ENCODE data around the gene RC3H1. TPM values are rescaled to one million over a fixed set of nuclear protein-coding genes. Genes with fewer than 3 reads are reported as not detected.
A peak's percentile ranks its signal among the peaks of the same experiment; 100 is the strongest.
"Not testable (repeated sequence)": the region's sequence is repeated elsewhere in the genome, so short reads cannot be mapped to it uniquely, and the experiment has no call there.

Gene RC3H1
- total and polyA plus RNA-seq, 3 experiments from 2014 or later: 5.4 to 40.5 (median 39.7) TPM

DNA sequence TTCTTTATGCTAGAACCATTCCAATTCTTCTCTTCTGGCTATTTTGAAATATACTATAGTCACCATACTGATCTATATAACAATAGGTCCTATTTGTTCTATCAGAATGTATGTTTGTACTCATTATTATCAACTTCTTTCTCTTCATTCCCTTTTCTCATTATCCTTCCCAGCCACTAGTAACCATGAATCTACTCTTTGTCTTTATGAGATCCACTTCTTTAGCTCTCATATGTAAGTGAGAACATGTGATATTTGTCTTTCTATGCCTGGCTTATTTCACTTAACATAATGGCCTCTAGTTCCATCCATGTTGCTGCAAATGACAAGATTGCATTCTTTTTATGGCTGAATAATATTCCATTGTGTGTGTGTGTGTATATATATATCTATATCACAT, 31.7 kb upstream of the RC3H1 start:
- H3K4me1 ChIP-seq (ENCODE audit: insufficient read depth, low read length): no peaks in the 10 kb centered on the region
- Mint-ChIP-seq H3K9me3 (no peaks in the 10 kb centered on the region), H3K27me3 (peaks cover 4 to 9% of the 10 kb centered on the region in 2 donors), H3K27ac (no peak overlapping the region), H3K4me1 (no peaks in the 10 kb centered on the region), H3K36me3 (peaks cover 0 to 4% (median 0%) of the 10 kb centered on the region in 3 donors), H3K4me3 (no peak overlapping the region)
- no peaks in the 10 kb centered on the region for H3K36me3 ChIP-seq (ENCODE audit: insufficient read depth, low read length)
- H3K4me3 ChIP-seq (ENCODE audit: low read length): no peak overlapping the region
- DNase-seq: no peak
- ChIA-PET CTCF (interaction anchor here (1.9 kb wide), 1 partner anchor 10 kb away, joined by 4 read pairs; no protein-coding TSS in a partner anchor), POLR2A (no interaction called here)
- no peak overlapping the region for H3K27ac ChIP-seq (ENCODE audit: low read depth, low read length)
- no peaks in the 10 kb centered on the region for H3K27me3 ChIP-seq (ENCODE audit: insufficient read depth, low read length, poor library complexity, severe bottlenecking)
- no peaks in the 10 kb centered on the region for H3K9me3 ChIP-seq (ENCODE audit: low read length)

DNA sequence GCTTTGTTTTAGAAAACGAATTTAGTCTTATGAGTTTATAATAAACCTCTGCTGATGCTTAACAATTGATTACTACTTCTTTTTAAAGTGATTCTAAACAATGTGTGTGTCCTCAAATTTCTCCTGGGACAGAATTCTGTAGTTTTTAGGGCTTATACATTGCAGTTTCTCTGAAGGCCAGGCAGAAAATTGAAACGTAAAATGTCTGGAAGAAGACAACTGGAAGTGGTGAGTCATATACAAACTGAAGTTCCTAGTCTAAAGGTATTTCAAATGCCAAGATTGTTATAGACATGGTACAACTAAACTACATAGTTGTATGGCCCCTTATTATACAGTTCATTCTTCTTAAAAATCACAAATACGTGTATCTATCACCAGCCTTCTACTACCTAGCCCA, 30.5 kb upstream of the RC3H1 start:
- H3K27me3 Mint-ChIP-seq: peaks cover 4 to 9% of the 10 kb centered on the region in 2 donors
- no peak overlapping the region for H3K27ac Mint-ChIP-seq
- no peaks in the 10 kb centered on the region for H3K4me1 Mint-ChIP-seq
- CTCF ChIA-PET: no interaction called here
- no peaks in the 10 kb centered on the region for H3K36me3 ChIP-seq (ENCODE audit: insufficient read depth, low read length)
- peaks cover 0 to 4% (median 0%) of the 10 kb centered on the region in 3 donors for H3K36me3 Mint-ChIP-seq
- H3K9me3 ChIP-seq (ENCODE audit: low read length): no peaks in the 10 kb centered on the region
- POLR2A ChIA-PET: no interaction called here
- H3K27me3 ChIP-seq (ENCODE audit: insufficient read depth, low read length, poor library complexity, severe bottlenecking): no peaks in the 10 kb centered on the region
- no peak overlapping the region for H3K4me3 Mint-ChIP-seq
- H3K4me1 ChIP-seq (ENCODE audit: insufficient read depth, low read length): no peaks in the 10 kb centered on the region
- no peak for DNase-seq
- H3K27ac ChIP-seq (ENCODE audit: low read depth, low read length): no peak overlapping the region
- no peaks in the 10 kb centered on the region for H3K9me3 Mint-ChIP-seq
- no peak overlapping the region for H3K4me3 ChIP-seq (ENCODE audit: low read length)

DNA sequence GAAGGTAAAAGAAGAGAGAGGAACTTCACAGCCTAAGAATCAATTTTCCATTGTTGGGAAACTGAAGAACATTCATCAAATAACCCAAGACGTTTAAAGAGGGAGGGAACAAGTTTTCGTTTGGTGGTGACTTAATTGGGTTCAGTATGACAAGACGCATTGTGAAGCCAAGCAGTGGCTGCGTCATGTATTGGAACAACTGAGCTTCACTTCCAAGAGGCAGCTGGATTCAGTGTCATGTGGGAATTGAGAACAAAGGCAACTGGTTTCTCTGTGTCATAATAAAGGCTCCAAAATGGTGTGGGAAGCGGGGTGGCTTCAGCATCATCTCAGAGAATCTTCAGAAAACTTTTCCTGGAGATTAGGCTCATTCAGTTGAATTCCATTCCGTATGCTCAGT, 29.8 kb upstream of the RC3H1 start:
- no peaks in the 10 kb centered on the region for H3K4me1 Mint-ChIP-seq

DNA sequence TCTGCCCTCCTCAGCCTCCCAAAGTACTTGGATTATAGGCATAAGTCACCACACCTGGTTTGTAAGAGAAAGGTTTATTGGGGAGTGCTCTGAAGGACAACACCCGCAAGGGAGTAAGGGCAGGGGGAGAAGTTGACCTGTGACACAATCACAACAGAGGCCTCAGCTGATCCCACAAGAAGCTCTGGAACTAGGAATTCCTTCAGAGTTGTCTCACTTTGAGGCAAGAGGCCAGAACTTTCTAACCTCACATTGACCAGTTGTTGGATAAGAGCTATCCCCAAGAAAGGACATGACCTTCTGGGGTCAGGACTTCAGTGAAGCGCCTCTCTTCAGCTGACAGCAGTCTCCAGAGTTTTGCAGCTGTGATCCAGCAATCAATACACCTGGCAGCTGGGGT, 27.4 kb upstream of the RC3H1 start:
- Histone ChIP-seq H3K4me1 (ENCODE audit: insufficient read depth, low read length) (no peaks in the 10 kb centered on the region), H3K9me3 (ENCODE audit: low read length) (no peaks in the 10 kb centered on the region), H3K27me3 (ENCODE audit: insufficient read depth, low read length, poor library complexity, severe bottlenecking) (no peaks in the 10 kb centered on the region), H3K36me3 (ENCODE audit: insufficient read depth, low read length) (no peaks in the 10 kb centered on the region), H3K27ac (ENCODE audit: low read depth, low read length) (no peak overlapping the region), H3K4me3 (ENCODE audit: low read length) (no peak overlapping the region)
- no peak for DNase-seq
- no peak overlapping the region for H3K4me3 Mint-ChIP-seq
- peaks cover 0 to 1% of the 10 kb centered on the region in 2 donors for H3K27me3 Mint-ChIP-seq
- peaks cover 0 to 4% (median 0%) of the 10 kb centered on the region in 3 donors for H3K36me3 Mint-ChIP-seq
- no peaks in the 10 kb centered on the region for H3K9me3 Mint-ChIP-seq
- H3K27ac Mint-ChIP-seq: no peak overlapping the region
- POLR2A ChIA-PET: no interaction called here
- H3K4me1 Mint-ChIP-seq: peaks cover 0 to 3% (median 0%) of the 10 kb centered on the region in 3 donors
- CTCF ChIA-PET: interaction anchor here (1.2 kb wide), 1 partner anchor 10 kb away, joined by 3 read pairs; no protein-coding TSS in a partner anchor

More for the DNA sequence above, 29.8 kb upstream of the RC3H1 start:
- H3K9me3 ChIP-seq (ENCODE audit: low read length): no peaks in the 10 kb centered on the region
- no peaks in the 10 kb centered on the region for H3K9me3 Mint-ChIP-seq
- H3K27me3 Mint-ChIP-seq: peaks cover 4 to 6% of the 10 kb centered on the region in 2 donors
- no peak overlapping the region for H3K27ac Mint-ChIP-seq
- CTCF ChIA-PET: no interaction called here
- no peak overlapping the region for H3K4me3 ChIP-seq (ENCODE audit: low read length)
- H3K4me1 ChIP-seq (ENCODE audit: insufficient read depth, low read length): no peaks in the 10 kb centered on the region
- H3K4me3 Mint-ChIP-seq: no peak overlapping the region
- DNase-seq: no peak
- POLR2A ChIA-PET: no interaction called here
- H3K36me3 Mint-ChIP-seq: peaks cover 0 to 4% (median 0%) of the 10 kb centered on the region in 3 donors
- H3K27me3 ChIP-seq (ENCODE audit: insufficient read depth, low read length, poor library complexity, severe bottlenecking): no peaks in the 10 kb centered on the region
- H3K27ac ChIP-seq (ENCODE audit: low read depth, low read length): no peak overlapping the region
- H3K36me3 ChIP-seq (ENCODE audit: insufficient read depth, low read length): no peaks in the 10 kb centered on the region

DNA sequence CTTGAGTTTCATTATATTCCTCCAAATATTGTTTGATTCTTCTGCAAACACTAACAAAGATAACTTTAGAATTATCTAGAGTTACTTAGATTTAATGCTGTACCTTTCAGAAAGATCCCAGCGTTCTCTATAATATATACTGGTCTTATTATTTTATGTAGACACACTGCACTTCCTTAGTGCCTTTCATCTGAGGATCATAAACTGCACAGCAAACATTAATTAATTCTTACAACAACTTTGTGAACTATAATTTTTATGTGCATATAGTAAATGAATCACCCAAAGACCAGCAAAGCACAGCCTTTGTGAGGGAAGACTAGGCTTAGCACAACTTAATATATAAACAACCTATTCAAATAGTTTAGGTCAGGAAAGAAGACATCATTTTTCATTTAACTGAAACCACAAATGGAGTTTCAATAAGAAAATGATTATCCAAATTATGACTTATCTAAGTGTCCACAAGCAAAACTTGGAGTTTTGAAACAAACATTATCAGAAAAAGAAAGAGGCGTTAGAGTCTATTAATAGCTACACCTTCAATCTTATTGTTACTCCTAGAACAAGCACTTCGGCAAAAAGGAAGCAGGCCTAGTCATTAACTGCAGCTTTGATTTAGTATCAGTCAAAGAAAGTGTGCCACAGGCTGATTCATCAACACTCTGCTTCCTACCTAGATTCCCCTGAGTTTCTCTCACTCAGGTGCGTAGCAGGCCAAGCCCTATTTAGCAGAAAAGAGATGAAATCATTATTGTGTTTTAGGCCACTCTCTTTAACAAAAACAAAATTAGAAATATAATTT, 22.5 kb upstream of the RC3H1 start:
- no peak for DNase-seq
- H3K27ac ChIP-seq (ENCODE audit: low read depth, low read length): no peak overlapping the region
- Mint-ChIP-seq H3K27me3 (no peaks in the 10 kb centered on the region), H3K4me3 (no peak overlapping the region), H3K4me1 (peaks cover 0 to 5% (median 0%) of the 10 kb centered on the region in 3 donors), H3K9me3 (no peaks in the 10 kb centered on the region), H3K27ac (no peak overlapping the region), H3K36me3 (no peaks in the 10 kb centered on the region)
- H3K36me3 ChIP-seq (ENCODE audit: insufficient read depth, low read length): no peaks in the 10 kb centered on the region
- H3K4me1 ChIP-seq (ENCODE audit: insufficient read depth, low read length): no peaks in the 10 kb centered on the region
- no peaks in the 10 kb centered on the region for H3K27me3 ChIP-seq (ENCODE audit: insufficient read depth, low read length, poor library complexity, severe bottlenecking)
- ChIA-PET POLR2A (no interaction called here), CTCF (no interaction called here)
- no peak overlapping the region for H3K4me3 ChIP-seq (ENCODE audit: low read length)
- H3K9me3 ChIP-seq (ENCODE audit: low read length): no peaks in the 10 kb centered on the region

DNA sequence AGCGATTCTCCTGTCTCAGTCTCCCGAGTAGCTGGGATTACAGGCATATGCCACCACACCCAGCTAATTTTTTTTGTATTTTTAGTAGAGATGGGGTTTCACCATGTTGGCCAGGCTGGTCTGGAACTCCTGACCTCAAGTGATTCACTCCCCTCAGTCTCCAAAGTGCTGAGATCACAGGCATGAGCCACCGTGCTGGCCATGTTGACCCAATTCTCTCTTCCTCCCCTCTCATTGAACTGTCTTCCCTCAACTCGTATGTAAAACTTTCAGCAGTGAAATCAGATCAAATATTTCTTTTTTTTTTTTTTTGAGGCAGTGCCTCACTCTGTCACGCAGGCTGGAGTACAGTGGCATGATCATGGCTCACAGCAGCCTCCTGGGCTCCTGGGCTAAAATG, 20.4 kb upstream of the RC3H1 start:
- H3K9me3 Mint-ChIP-seq; H3K27ac ChIP-seq (ENCODE audit: low read depth, low read length); CTCF ChIA-PET; H3K36me3 ChIP-seq (ENCODE audit: insufficient read depth, low read length); H3K27me3 ChIP-seq (ENCODE audit: insufficient read depth, low read length, poor library complexity, severe bottlenecking); H3K27me3 Mint-ChIP-seq; H3K4me1 ChIP-seq (ENCODE audit: insufficient read depth, low read length); H3K4me3 Mint-ChIP-seq; H3K27ac Mint-ChIP-seq; H3K9me3 ChIP-seq (ENCODE audit: low read length); H3K4me1 Mint-ChIP-seq; DNase-seq; H3K4me3 ChIP-seq (ENCODE audit: low read length); H3K36me3 Mint-ChIP-seq; POLR2A ChIA-PET: not testable (repeated sequence)

DNA sequence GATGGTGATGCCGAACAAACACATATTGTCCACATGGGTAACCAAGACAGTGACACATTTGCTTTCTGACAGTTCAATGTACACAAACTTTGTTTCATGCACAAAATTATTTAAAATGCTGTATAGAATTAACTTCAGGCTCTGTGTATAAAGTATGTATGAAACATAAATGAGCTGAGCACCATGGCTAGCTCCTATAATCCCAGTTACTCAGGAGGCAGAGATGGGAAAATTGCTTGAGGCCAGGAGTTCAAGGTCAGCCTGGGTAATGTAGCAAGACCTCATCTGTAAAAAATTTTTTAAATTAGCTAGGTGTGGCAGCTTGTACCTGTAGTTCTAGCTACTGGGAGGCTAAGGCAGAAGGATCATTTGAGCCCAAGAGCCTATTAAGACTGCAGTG, 19.2 kb upstream of the RC3H1 start:
- Mint-ChIP-seq H3K27me3 (peaks cover 0 to 7% of the 10 kb centered on the region in 2 donors), H3K9me3 (no peaks in the 10 kb centered on the region), H3K36me3 (peaks cover 0 to 5% (median 0%) of the 10 kb centered on the region in 3 donors), H3K27ac (no peak overlapping the region), H3K4me1 (peaks cover 0 to 5% (median 0%) of the 10 kb centered on the region in 3 donors), H3K4me3 (no peak overlapping the region)
- POLR2A ChIA-PET: no interaction called here
- no peaks in the 10 kb centered on the region for H3K36me3 ChIP-seq (ENCODE audit: insufficient read depth, low read length)
- no peaks in the 10 kb centered on the region for H3K27me3 ChIP-seq (ENCODE audit: insufficient read depth, low read length, poor library complexity, severe bottlenecking)
- no peaks in the 10 kb centered on the region for H3K9me3 ChIP-seq (ENCODE audit: low read length)
- no peaks in the 10 kb centered on the region for H3K4me1 ChIP-seq (ENCODE audit: insufficient read depth, low read length)
- H3K27ac ChIP-seq (ENCODE audit: low read depth, low read length): no peak overlapping the region
- no peak overlapping the region for H3K4me3 ChIP-seq (ENCODE audit: low read length)
- CTCF ChIA-PET: no interaction called here
- DNase-seq: no peak

DNA sequence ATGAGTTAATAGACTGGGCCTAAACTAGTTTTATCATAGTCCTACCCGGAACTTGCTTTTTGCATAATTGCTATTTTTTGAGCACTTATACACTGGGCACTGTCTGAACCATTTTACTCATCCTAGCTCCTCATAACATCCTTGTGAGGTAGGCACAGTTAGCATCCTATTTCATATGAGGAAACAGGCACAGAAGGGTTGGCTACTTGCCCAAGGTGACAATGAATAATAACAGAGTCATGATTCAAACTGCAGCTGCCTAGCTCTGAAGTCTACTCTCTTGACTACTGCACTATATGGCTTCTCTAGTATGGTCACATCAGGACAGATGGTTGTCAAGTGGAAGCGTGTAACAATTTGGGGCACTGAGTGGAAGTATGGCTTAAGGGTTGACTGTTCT, 18.2 kb upstream of the RC3H1 start:
- Mint-ChIP-seq H3K9me3 (no peaks in the 10 kb centered on the region), H3K4me1 (peaks cover 0 to 5% (median 0%) of the 10 kb centered on the region in 3 donors), H3K4me3 (no peak overlapping the region), H3K27me3 (peaks cover 2 to 7% of the 10 kb centered on the region in 2 donors), H3K27ac (peak overlapping the region in 1 of 8 donors; percentile 39), H3K36me3 (peaks cover 0 to 5% (median 0%) of the 10 kb centered on the region in 3 donors)
- Histone ChIP-seq H3K4me3 (ENCODE audit: low read length) (no peak overlapping the region), H3K27me3 (ENCODE audit: insufficient read depth, low read length, poor library complexity, severe bottlenecking) (no peaks in the 10 kb centered on the region), H3K27ac (ENCODE audit: low read depth, low read length) (no peak overlapping the region), H3K36me3 (ENCODE audit: insufficient read depth, low read length) (no peaks in the 10 kb centered on the region), H3K9me3 (ENCODE audit: low read length) (no peaks in the 10 kb centered on the region), H3K4me1 (ENCODE audit: insufficient read depth, low read length) (no peaks in the 10 kb centered on the region)
- POLR2A ChIA-PET: no interaction called here
- DNase-seq: no peak
- CTCF ChIA-PET: no interaction called here
